ENCODE data around the gene RHD.
"Not testable (repeated sequence)": the region's sequence is repeated elsewhere in the genome, so short reads cannot be mapped to it uniquely, and the experiment has no call there.

The RHD gene

DNA sequence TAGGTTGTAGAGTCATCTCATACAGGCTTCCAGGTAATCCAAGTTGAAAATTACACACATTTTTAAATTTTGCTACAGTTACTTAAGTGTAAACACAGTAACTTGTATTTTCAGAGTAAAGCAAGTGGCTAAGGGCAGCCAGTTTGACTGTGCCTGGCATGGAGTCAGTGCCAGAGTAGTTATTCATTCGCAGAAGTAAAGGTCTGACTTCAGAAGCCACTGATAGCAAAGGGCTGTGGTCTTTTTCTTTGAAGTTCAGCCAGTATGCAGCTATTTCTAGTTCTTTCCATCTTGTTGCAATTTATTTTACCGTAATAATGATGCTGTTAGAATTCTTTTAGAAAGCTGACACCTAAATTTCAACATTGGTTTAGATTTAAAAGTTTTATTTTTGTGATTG, 75.2 kb downstream of the RHD start:
- in situ Hi-C loops (cut with HindIII; ENCODE audit: low sequenced_read_pairs) = no loop called here

DNA sequence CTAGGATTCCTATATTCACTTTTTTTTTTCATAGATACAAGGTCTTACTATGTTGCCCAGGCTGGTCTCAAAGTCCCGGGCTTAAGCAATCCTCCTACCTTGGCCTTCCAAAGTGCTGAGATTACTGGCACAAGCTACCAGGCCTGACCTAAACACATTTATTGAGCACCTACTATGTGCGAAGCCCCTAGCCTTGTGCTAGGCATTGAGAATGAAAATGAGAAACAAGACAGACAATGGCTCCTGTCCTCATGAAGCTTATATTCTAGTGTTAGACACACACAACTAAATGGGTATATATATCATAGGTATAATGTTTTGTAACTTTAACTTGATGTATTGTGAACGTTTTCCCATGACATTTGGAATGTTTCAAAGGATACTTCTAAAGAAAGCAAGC, 77.3 kb downstream of the RHD start:
- in situ Hi-C loops (cut with HindIII; ENCODE audit: low sequenced_read_pairs) = loop anchor here (10.0 kb wide), 1 partner anchor 145 kb away; no protein-coding TSS in a partner anchor

DNA sequence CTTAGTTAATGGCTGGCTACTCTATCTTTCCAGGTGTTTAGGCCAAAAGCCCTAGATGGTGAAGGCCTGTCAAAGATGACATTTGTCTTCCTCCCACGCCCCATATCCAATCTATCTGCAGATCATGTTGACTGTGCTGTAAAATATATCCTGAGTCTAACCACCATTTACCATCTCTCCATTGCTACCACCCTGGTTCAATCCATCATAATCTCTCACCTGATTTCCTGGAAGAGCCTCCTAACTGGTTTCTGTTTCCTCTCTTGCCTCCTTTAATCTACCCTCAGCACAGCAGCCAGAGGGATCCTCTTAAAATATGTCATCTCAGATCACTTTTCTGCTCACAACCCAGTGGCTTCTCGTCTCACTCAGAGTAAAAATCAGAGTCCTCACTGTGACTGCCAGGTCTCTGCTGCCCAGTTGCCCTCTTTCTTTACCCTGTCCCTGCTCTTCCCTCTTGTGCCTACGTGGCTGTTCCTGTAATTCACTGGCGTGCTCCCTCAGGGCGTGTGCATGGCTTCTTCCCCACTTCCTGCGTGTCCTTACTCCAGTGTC, 83.6 kb downstream of the RHD start:
- in situ Hi-C loops (cut with HindIII; ENCODE audit: low sequenced_read_pairs) = loop anchor here (10.0 kb wide), 1 partner anchor 139 kb away; no protein-coding TSS in a partner anchor

DNA sequence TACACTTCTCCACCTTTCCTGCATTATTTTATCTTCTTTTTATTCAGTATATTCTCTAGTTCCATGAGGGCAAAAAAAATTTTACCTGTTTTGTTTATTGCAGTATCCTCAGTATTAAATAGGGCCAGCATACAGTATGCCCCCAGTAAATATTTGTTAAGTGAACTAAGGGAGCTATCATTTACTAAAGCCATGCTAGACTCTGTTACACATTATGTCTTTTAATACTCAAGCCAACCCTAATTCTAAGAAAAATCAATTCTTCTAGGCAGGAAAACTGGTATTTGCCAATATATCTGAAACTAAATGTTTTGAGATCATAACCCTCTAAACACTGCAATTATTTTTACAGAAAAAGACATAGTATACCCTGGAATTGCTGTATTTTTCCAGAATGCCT, 84.1 kb downstream of the RHD start:
- in situ Hi-C loops (cut with HindIII; ENCODE audit: low sequenced_read_pairs) = loop anchor here (10.0 kb wide), 1 partner anchor 138 kb away; no protein-coding TSS in a partner anchor

DNA sequence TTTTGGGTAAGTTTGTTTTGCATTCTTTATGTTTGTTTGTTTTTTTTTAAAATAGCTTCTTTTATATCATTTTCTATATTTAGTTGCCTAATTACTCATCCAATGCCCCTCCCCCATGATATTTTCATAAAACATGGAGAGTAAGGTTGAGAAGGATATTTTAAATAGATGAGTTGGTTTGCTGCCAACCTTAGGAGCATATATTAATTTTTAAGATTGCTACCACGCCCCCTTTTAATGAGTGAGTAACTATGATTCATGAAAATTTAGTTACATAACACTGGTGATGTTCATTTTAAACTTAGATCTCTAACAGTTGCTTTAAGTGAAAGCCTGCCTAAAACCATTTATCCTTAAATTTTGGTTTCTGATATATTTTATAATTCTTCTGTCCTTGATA, 84.5 kb downstream of the RHD start:
- in situ Hi-C loops (cut with HindIII; ENCODE audit: low sequenced_read_pairs) = loop anchor here (10.0 kb wide), 1 partner anchor 138 kb away; no protein-coding TSS in a partner anchor

DNA sequence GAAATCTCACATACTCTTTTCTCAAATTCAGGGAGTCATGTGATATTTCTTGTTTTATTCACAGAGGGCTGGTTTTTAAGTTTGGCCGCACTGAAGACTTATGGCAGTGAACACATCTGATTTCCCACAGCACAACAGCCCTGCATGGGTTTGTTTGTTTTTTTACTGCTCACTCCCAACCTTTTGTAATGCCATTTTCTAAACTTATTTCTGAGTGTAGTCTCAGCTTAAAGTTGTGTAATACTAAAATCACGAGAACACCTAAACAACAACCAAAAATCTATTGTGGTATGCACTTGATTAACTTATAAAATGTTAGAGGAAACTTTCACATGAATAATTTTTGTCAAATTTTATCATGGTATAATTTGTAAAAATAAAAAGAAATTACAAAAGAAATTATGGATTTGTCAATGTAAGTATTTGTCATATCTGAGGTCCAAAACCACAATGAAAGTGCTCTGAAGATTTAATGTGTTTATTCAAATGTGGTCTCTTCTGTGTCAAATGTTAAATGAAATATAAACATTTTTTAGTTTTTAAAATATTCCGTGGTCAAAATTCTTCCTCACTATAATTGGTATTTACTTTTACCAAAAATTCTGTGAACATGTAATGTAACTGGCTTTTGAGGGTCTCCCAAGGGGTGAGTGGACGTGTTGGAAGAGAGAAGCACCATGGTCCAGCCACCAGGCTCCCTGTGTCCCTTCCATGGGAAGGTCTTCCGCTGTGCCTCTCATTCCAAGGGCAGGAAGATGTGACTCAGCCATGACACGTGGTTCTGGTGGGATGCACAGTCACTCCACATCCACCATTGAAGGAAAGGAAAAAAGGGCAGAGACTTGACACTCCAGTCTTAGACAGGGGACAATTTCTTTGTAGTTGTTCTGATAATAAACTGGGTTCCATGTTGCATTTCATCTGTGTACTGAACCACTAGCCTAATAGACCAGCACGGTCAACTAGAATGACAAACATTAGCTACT, 88.6 kb downstream of the RHD start:
- in situ Hi-C loops (cut with HindIII; ENCODE audit: low sequenced_read_pairs) = no loop called here

DNA sequence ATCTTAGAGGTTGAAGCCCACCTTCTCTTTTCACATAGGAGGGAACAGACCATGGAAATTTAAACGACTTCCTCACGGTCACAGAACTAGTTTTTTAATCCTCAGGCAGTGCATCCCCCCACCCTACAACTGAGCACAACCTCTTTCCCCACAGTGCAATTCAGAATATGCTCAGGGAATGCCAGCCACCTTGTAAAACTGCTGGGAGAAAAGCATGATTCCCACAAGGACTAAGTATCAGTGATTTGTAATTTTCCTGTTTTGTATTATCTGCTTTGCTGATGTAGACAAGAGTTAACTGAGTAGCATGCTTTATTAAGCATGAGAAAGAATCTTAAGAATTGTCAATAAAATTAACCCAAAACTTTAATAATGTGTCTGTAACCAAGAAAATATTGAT, 89.6 kb downstream of the RHD start:
- in situ Hi-C loops (cut with HindIII; ENCODE audit: low sequenced_read_pairs) = no loop called here

DNA sequence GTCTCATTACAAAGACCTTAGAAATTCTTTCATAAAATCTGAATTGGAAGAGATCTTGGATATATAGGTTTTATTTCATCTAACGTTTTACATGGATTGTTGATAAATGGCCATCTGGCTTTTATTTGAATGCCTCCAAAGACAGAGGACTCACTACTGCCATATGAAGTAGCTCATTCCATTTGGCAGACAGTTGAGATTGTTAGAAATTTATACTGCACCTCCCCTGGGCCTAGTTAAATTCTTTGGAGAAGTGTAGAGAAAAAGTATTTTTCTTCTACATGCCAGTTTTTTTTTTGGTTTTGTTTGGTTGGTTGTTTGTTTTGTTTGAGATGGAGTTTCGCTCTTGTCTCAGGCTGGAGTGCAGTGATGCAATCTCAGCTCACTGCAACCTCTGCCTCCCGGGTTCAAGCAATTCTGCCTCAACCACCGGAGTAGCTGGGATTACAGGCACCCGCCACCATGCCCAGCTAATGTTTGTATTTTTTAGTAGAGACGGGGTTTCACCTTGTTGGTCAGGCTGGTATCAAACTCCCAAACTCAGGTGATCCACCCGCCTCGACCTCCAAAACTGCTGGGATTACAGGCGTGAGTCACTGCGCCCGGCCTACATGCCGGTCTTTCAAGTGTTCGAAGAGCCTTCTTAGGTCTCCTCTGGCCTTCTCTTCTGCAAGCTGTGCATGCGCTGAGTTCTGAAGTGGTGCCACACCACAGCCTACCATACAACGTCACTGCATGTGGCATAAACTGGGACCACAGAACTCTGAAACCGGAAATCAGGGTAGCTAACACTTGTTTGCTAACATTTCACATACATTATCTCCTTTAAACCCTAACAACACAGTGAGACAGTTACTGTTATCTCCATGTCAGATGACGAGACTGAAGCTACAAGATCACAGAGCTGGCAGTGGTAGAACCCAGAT, 90.6 kb downstream of the RHD start:
- in situ Hi-C loops (cut with HindIII; ENCODE audit: low sequenced_read_pairs) = not testable (repeated sequence)

DNA sequence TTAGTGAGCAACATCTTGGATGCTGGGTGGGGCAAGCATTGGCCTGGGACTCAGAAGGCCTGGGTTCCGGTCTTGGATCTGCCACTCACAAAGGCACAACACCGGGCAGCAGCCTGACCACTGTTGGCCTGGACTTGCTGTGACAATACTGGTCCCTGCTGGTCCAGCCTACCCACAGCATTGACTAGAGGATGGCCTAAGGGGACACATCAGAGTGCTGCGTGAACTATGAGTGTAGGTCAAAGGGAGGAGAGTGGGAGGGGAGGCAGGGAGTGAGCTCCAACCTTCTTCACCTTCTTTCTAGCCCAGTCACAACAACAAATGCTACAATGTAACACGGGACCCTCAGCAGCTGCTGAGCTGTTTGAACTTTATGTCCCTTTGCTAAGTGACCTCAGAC, 96.9 kb downstream of the RHD start:
- in situ Hi-C loops (cut with HindIII; ENCODE audit: low sequenced_read_pairs) = no loop called here

DNA sequence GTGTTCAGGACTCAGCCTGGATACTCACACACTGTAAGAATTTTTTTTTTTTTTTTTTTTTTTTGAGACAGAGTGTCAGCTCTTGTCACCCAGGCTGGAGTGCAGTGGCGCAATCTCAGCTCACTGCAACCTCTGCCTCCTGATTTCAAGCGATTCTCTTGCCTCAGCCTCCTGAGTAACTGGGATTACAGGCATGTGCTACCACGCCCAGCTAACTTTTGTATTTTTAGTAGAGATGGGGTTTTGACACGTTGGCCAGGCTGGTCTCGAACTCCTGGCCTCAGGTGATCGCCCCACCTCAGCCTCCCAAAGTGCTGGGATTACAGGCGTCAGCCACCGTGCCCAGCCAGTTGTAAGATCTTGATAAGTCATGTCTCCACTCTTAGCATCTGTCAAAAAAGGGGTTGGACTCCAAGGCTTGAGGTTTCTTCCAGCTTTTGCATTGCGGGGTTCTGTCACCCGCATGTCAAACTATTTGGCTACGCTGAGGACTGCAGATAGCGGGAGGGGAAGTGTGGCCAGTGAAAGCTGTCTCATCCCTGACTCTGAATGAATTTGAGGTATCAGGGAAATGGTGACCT, 97.5 kb downstream of the RHD start:
- in situ Hi-C loops (cut with HindIII; ENCODE audit: low sequenced_read_pairs) = not testable (repeated sequence)

DNA sequence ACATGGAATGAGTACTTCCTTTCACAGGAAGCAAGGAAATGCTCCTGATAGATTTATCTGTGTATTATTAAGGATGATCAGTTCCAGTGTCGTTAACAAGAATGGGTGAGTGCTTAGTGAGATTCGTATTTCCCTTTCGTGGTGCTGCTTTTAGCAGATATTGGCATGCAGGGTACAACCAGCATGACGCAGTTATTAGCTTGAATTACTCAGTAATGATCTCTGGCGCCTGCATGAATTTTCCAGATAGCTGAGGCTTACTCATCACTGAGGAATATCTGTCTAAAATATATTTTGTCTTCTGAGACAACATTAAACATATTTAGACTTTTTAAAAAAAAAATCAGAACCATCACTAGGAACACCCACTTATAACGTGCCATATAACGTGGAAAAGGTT, 99.4 kb downstream of the RHD start:
- in situ Hi-C loops (cut with HindIII; ENCODE audit: low sequenced_read_pairs) = not testable (repeated sequence)

DNA sequence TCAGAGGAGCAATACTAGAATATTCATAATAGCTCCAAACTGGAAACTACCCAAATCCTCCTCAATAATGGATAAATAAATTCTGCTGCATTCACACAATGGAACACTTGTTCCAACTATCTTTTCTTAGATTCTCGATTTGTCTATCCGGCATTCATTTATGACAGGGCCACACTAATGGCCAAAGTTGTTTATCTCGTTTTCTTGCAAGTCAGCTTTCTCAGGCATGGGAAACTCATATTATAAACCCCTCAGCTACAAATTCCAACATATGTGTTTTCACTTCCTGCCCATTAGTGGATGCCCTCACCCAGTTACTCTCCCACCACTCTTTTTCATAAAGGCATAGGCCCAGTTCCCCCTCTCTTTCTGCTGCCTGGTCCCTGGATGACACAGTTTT, 106.1 kb downstream of the RHD start:
- in situ Hi-C loops (cut with HindIII; ENCODE audit: low sequenced_read_pairs) = not testable (repeated sequence)

All from endothelial cell of hepatic sinusoid (primary cell).